Stimulated activated naive CD8-positive, alpha-beta T cell treated with anti-CD3 and anti-CD28 coated beads, Interleukin-15, Interleukin-2, amounts not matched to agents 100 ng/mL and 50 ng/mL, for 24 hours (primary cell): ENCODE measurements around the gene LPP.
"Not testable (repeated sequence)": the region's sequence is repeated elsewhere in the genome, so short reads cannot be mapped to it uniquely, and the experiment has no call there.

Source experiments
- H3K27ac Mint-ChIP-seq: one replicate; pipeline ENCODE4 v1.8.0; 2021; ENCODE audit warnings: mild to moderate bottlenecking, mixed read lengths
- H3K27me3 Mint-ChIP-seq: one replicate; pipeline ENCODE4 v1.8.0; 2021; ENCODE audit warnings: mixed read lengths
- H3K36me3 Mint-ChIP-seq: one replicate; pipeline ENCODE4 v1.8.0; 2021; ENCODE audit warnings: low read depth, mixed read lengths
- H3K4me1 Mint-ChIP-seq: one replicate; pipeline ENCODE4 v1.8.0; 2021; ENCODE audit warnings: low read depth, mixed read lengths
- H3K4me3 Mint-ChIP-seq: one replicate; pipeline ENCODE4 v1.8.0; 2021; ENCODE audit warnings: mild to moderate bottlenecking, mixed read lengths
- H3K9me3 Mint-ChIP-seq: one replicate; pipeline ENCODE4 v1.8.0; 2021; ENCODE audit warnings: mixed read lengths

LPP gene

GRCh38 chr3:188617270-188617669 lies 463.3 kb downstream of the LPP start:
- Mint-ChIP-seq H3K27ac (no peak overlapping the region), H3K4me3 (no peak overlapping the region), H3K9me3 (no peaks in the 10 kb centered on the region), H3K27me3 (no peaks in the 10 kb centered on the region), H3K36me3 (peaks cover 19% of the 10 kb centered on the region), H3K4me1 (no peaks in the 10 kb centered on the region)

GRCh38 chr3:188617988-188618701 lies 464.2 kb downstream of the LPP start:
- Mint-ChIP-seq H3K4me1 (no peaks in the 10 kb centered on the region), H3K27ac (no peak overlapping the region), H3K9me3 (no peaks in the 10 kb centered on the region), H3K27me3 (no peaks in the 10 kb centered on the region), H3K36me3 (peaks cover 17% of the 10 kb centered on the region), H3K4me3 (no peak overlapping the region)

GRCh38 chr3:188620752-188621151 lies 466.8 kb downstream of the LPP start:
- no peaks in the 10 kb centered on the region for H3K9me3 Mint-ChIP-seq
- peaks cover 7% of the 10 kb centered on the region for H3K36me3 Mint-ChIP-seq
- no peaks in the 10 kb centered on the region for H3K4me1 Mint-ChIP-seq
- H3K27ac Mint-ChIP-seq: no peak overlapping the region
- H3K27me3 Mint-ChIP-seq: no peaks in the 10 kb centered on the region
- no peak overlapping the region for H3K4me3 Mint-ChIP-seq

- Mint-ChIP-seq H3K27ac (no peak overlapping the region), H3K4me3 (no peak overlapping the region), H3K27me3 (no peaks in the 10 kb centered on the region), H3K4me1 (no peaks in the 10 kb centered on the region), H3K9me3 (no peaks in the 10 kb centered on the region), H3K36me3 (peaks cover 14% of the 10 kb centered on the region)
These were observed 470.4 kb downstream of the LPP start for GRCh38 chr3:188624384-188624783.

GRCh38 chr3:188624828-188625227 lies 470.9 kb downstream of the LPP start:
- Mint-ChIP-seq H3K9me3 (no peaks in the 10 kb centered on the region), H3K4me1 (no peaks in the 10 kb centered on the region), H3K4me3 (no peak overlapping the region), H3K27me3 (no peaks in the 10 kb centered on the region), H3K27ac (no peak overlapping the region), H3K36me3 (peaks cover 14% of the 10 kb centered on the region)

- peaks cover 11% of the 10 kb centered on the region for H3K36me3 Mint-ChIP-seq
- no peak overlapping the region for H3K27ac Mint-ChIP-seq
- H3K27me3 Mint-ChIP-seq: no peaks in the 10 kb centered on the region
- no peaks in the 10 kb centered on the region for H3K9me3 Mint-ChIP-seq
- peaks cover 3% of the 10 kb centered on the region for H3K4me1 Mint-ChIP-seq
- no peak overlapping the region for H3K4me3 Mint-ChIP-seq
These were observed 473.7 kb downstream of the LPP start for GRCh38 chr3:188627652-188628051.

GRCh38 chr3:188631291-188632010 lies 477.5 kb downstream of the LPP start:
- Mint-ChIP-seq H3K4me1 (peaks cover 3% of the 10 kb centered on the region), H3K36me3 (peaks cover 18% of the 10 kb centered on the region), H3K27ac (no peak overlapping the region), H3K9me3 (peaks cover 4% of the 10 kb centered on the region), H3K27me3 (no peaks in the 10 kb centered on the region), H3K4me3 (no peak overlapping the region)

GRCh38 chr3:188633206-188633605 lies 479.2 kb downstream of the LPP start:
- peaks cover 14% of the 10 kb centered on the region for H3K36me3 Mint-ChIP-seq
- no peaks in the 10 kb centered on the region for H3K27me3 Mint-ChIP-seq
- no peak overlapping the region for H3K27ac Mint-ChIP-seq
- H3K9me3 Mint-ChIP-seq: peaks cover 4% of the 10 kb centered on the region
- peaks cover 3% of the 10 kb centered on the region for H3K4me1 Mint-ChIP-seq
- H3K4me3 Mint-ChIP-seq: no peak overlapping the region

- no peak overlapping the region for H3K4me3 Mint-ChIP-seq
- no peak overlapping the region for H3K27ac Mint-ChIP-seq
- peaks cover 3% of the 10 kb centered on the region for H3K4me1 Mint-ChIP-seq
- H3K9me3 Mint-ChIP-seq: peaks cover 4% of the 10 kb centered on the region
- peaks cover 14% of the 10 kb centered on the region for H3K36me3 Mint-ChIP-seq
- no peaks in the 10 kb centered on the region for H3K27me3 Mint-ChIP-seq
These were observed 480.3 kb downstream of the LPP start for GRCh38 chr3:188634285-188634684.

- no peak overlapping the region for H3K4me3 Mint-ChIP-seq
- H3K27me3 Mint-ChIP-seq: no peaks in the 10 kb centered on the region
- H3K4me1 Mint-ChIP-seq: peaks cover 3% of the 10 kb centered on the region
- H3K36me3 Mint-ChIP-seq: peaks cover 14% of the 10 kb centered on the region
- H3K27ac Mint-ChIP-seq: no peak overlapping the region
- peaks cover 4% of the 10 kb centered on the region for H3K9me3 Mint-ChIP-seq
These were observed 481.5 kb downstream of the LPP start for GRCh38 chr3:188635258-188636042.

GRCh38 chr3:188636292-188636691 lies 482.3 kb downstream of the LPP start:
- H3K27ac Mint-ChIP-seq, H3K4me3 Mint-ChIP-seq, H3K9me3 Mint-ChIP-seq, H3K4me1 Mint-ChIP-seq, H3K27me3 Mint-ChIP-seq: not testable (repeated sequence)
- peaks cover 14% of the 10 kb centered on the region for H3K36me3 Mint-ChIP-seq

GRCh38 chr3:188641076-188641475 lies 487.1 kb downstream of the LPP start:
- H3K36me3 Mint-ChIP-seq: peaks cover 6% of the 10 kb centered on the region
- H3K4me1 Mint-ChIP-seq: peaks cover under 1% of the 10 kb centered on the region
- no peak overlapping the region for H3K27ac Mint-ChIP-seq
- H3K27me3 Mint-ChIP-seq: no peaks in the 10 kb centered on the region
- H3K9me3 Mint-ChIP-seq: no peaks in the 10 kb centered on the region
- no peak overlapping the region for H3K4me3 Mint-ChIP-seq

- no peaks in the 10 kb centered on the region for H3K36me3 Mint-ChIP-seq
- no peak overlapping the region for H3K4me3 Mint-ChIP-seq
- H3K27me3 Mint-ChIP-seq: no peaks in the 10 kb centered on the region
- no peaks in the 10 kb centered on the region for H3K9me3 Mint-ChIP-seq
- peaks cover 6% of the 10 kb centered on the region for H3K4me1 Mint-ChIP-seq
- no peak overlapping the region for H3K27ac Mint-ChIP-seq
These were observed 489.8 kb downstream of the LPP start for GRCh38 chr3:188643736-188644135.

- no peak overlapping the region for H3K4me3 Mint-ChIP-seq
- H3K27me3 Mint-ChIP-seq: no peaks in the 10 kb centered on the region
- peaks cover 6% of the 10 kb centered on the region for H3K4me1 Mint-ChIP-seq
- no peaks in the 10 kb centered on the region for H3K9me3 Mint-ChIP-seq
- no peak overlapping the region for H3K27ac Mint-ChIP-seq
- peaks cover 6% of the 10 kb centered on the region for H3K36me3 Mint-ChIP-seq
These were observed 492.6 kb downstream of the LPP start for GRCh38 chr3:188646592-188646991.

- Mint-ChIP-seq H3K27me3 (no peaks in the 10 kb centered on the region), H3K4me3 (no peak overlapping the region), H3K36me3 (peaks cover 6% of the 10 kb centered on the region), H3K9me3 (no peaks in the 10 kb centered on the region), H3K27ac (no peak overlapping the region), H3K4me1 (peaks cover 6% of the 10 kb centered on the region)
These were observed 493.3 kb downstream of the LPP start for GRCh38 chr3:188647237-188647636.
